OCI-LY7 (cell line): ENCODE measurements around the gene UBE2K. TPM values are rescaled to one million over a fixed set of nuclear protein-coding genes. Genes with fewer than 3 reads are reported as not detected.

ENCODE experiments used
- BruUV-seq: library from RNA; stranded (reverse); fragments of 400-500 nt; replicated peaks from 2 replicates; lab custom pipeline; 2021; lab: Mats Ljungman, UMichigan
- CTCF ChIA-PET: fragments of 300-600 bp; sonication (Branson Sonifier 250); formaldehyde crosslinking; loops from one replicate; lab custom pipeline; 2022; ENCODE audit warnings: antibody characterized with exemption; ENCODE audit not compliant: unreplicated experiment; lab: Charles Lee
- POLR2A ChIA-PET: fragments of 300-600 bp; sonication (Branson Sonifier 250); formaldehyde crosslinking; loops from one replicate; lab custom pipeline; 2022; ENCODE audit warnings: antibody characterized with exemption; lab: Charles Lee
- DNase-seq: peaks from one replicate; pipeline ENCODE4 v3.0.0-alpha.2; 2015; ENCODE audit warnings: low spot score
- H2AFZ ChIP-seq: fragments of 200-600 bp; sonication (generic), shearing (Covaris generic); 2 replicates; pipeline ENCODE4 v1.6.1; 2014; ENCODE audit warnings: mild to moderate bottlenecking, antibody characterized with exemption, low read length, moderate library complexity
- H3K27ac ChIP-seq: fragments of 200-600 bp; sonication (generic); 2 replicates; pipeline ENCODE4 v1.5.1; 2014; ENCODE audit warnings: mixed run types, low read depth, mild to moderate bottlenecking, moderate library complexity, low read length, inconsistent platforms; ENCODE audit not compliant: poor library complexity, severe bottlenecking
- H3K36me3 ChIP-seq: fragments of 200-600 bp; sonication (generic); 2 replicates; pipeline ENCODE4 v1.6.1; 2014; ENCODE audit warnings: mild to moderate bottlenecking, antibody characterized with exemption, low read length, moderate library complexity, mixed read lengths; ENCODE audit not compliant: insufficient read depth
- H3K4me1 ChIP-seq: fragments of 200-600 bp; sonication (generic); 2 replicates; pipeline ENCODE4 v1.5.1; 2014; ENCODE audit warnings: mild to moderate bottlenecking, low read length; ENCODE audit not compliant: insufficient read depth, poor library complexity, severe bottlenecking
- H3K4me2 ChIP-seq: fragments of 200-600 bp; sonication (generic); 2 replicates; pipeline ENCODE4 v1.6.1; 2014; ENCODE audit warnings: mild to moderate bottlenecking, low read length
- H3K4me3 ChIP-seq: fragments of 200-600 bp; sonication (generic); 2 replicates; pipeline ENCODE4 v1.5.1; 2014; ENCODE audit warnings: mild to moderate bottlenecking, low read depth, low read length; ENCODE audit not compliant: poor library complexity, severe bottlenecking
- H3K79me2 ChIP-seq: fragments of 200-600 bp; sonication (generic); 2 replicates; pipeline ENCODE4 v1.6.1; 2016; ENCODE audit warnings: low read depth, mild to moderate bottlenecking, low read length, moderate library complexity, mixed read lengths; ENCODE audit not compliant: insufficient read depth
- H3K9me2 ChIP-seq: fragments of 200-600 bp; sonication (generic); 2 replicates; pipeline ENCODE4 v1.6.1; 2016; ENCODE audit warnings: mild to moderate bottlenecking, low read length, mixed read lengths; ENCODE audit not compliant: insufficient read depth
- H3K9me3 ChIP-seq: fragments of 200-600 bp; sonication (generic); 2 replicates; pipeline ENCODE4 v1.6.1; 2014; ENCODE audit warnings: mild to moderate bottlenecking, mixed run types, low read length, mixed read lengths
- H4K20me1 ChIP-seq: fragments of 200-600 bp; sonication (generic); 2 replicates; pipeline ENCODE4 v1.6.1; 2014; ENCODE audit warnings: mild to moderate bottlenecking, antibody characterized with exemption, low read length, moderate library complexity, mixed read lengths; ENCODE audit not compliant: insufficient read depth
- CTCF ChIP-seq: fragments of 200-600 bp; sonication (generic); conservative IDR thresholded peaks from 2 replicates; pipeline ENCODE4 v1.5.1; 2014; ENCODE audit warnings: mild to moderate bottlenecking, antibody characterized with exemption, low read length, moderate library complexity, mixed read lengths
- EZH2phosphoT487 ChIP-seq: fragments of 200-600 bp; sonication (generic); IDR thresholded peaks from 2 replicates; pipeline ENCODE4 v1.6.1; 2018; ENCODE audit warnings: low read depth, borderline replicate concordance, mild to moderate bottlenecking, mixed run types, antibody characterized with exemption, low read length, moderate library complexity, mixed read lengths
- intact Hi-C: fragments of 100-400 bp; cut with micrococcal nuclease; formaldehyde crosslinking; loops from one replicate; pipeline ENCODE4 v1.10.0; 2022; ENCODE audit not compliant: unreplicated experiment
- total RNA-seq, 2 experiments: library from RNA; depleted of rRNA in 1 of 2; stranded (reverse); fragments of >200 nt in 1 of 2; shearing (Covaris generic) in 1 of 2; gene quantifications; 2 replicates each; pipeline ENCODE4 v1.2.3, GENCODE V29; 2014 to 2022

The UBE2K gene
- total RNA-seq, 2 experiments from 2014 or later: 20.8 to 88.0 TPM

GRCh38 chr4:39814403-39815185 is 116.7 kb downstream of the UBE2K start:
- H3K4me1 ChIP-seq: no peaks in the 10 kb centered on the region
- H3K79me2 ChIP-seq: no peaks in the 10 kb centered on the region
- H4K20me1 ChIP-seq: no peaks in the 10 kb centered on the region
- no peaks in the 10 kb centered on the region for H3K36me3 ChIP-seq
- ChIA-PET CTCF (no interaction called here), POLR2A (no interaction called here)
- TF ChIP-seq EZH2phosphoT487: no peak
- no peak for TF ChIP-seq CTCF
- intact Hi-C loops: loop anchor here (2.0 kb wide), 1 partner anchor 162 kb away; the partner anchor contains the start of gene PDS5A
- H3K9me3 ChIP-seq: peaks cover 8% of the 10 kb centered on the region
- no TSS peak for BruUV-seq
- no peak overlapping the region for H3K4me3 ChIP-seq
- H3K9me2 ChIP-seq: no peaks in the 10 kb centered on the region
- H3K27ac ChIP-seq: no peak overlapping the region
- H2AFZ ChIP-seq: no peak overlapping the region
- peak; percentile 16 for DNase-seq
- H3K4me2 ChIP-seq: no peak overlapping the region

GRCh38 chr4:39818646-39819045 is 120.7 kb downstream of the UBE2K start:
- Histone ChIP-seq H3K9me3 (peaks cover 8% of the 10 kb centered on the region), H2AFZ (no peak overlapping the region), H3K4me1 (no peaks in the 10 kb centered on the region), H3K79me2 (no peaks in the 10 kb centered on the region), H3K36me3 (peaks cover 16% of the 10 kb centered on the region), H3K4me2 (no peak overlapping the region), H3K9me2 (no peaks in the 10 kb centered on the region), H3K27ac (no peak overlapping the region), H4K20me1 (no peaks in the 10 kb centered on the region), H3K4me3 (no peak overlapping the region)
- BruUV-seq: no TSS peak
- ChIA-PET POLR2A (interaction anchor here (0.7 to 1.1 kb wide), 2 partner anchors 10 to 11 kb away, joined by 3 read pairs; no protein-coding TSS in a partner anchor), CTCF (no interaction called here)
- intact Hi-C loops: no loop called here
- no peak for TF ChIP-seq EZH2phosphoT487
- no peak for DNase-seq

- H3K4me2 ChIP-seq: no peak overlapping the region
- intact Hi-C loops: no loop called here
- no peak for DNase-seq
- H3K9me2 ChIP-seq: no peaks in the 10 kb centered on the region
- no peaks in the 10 kb centered on the region for H3K9me3 ChIP-seq
- POLR2A ChIA-PET: interaction anchor here (0.6 kb wide), 1 partner anchor 22 kb away, joined by 3 read pairs; no protein-coding TSS in a partner anchor
- no peaks in the 10 kb centered on the region for H4K20me1 ChIP-seq
- no TSS peak for BruUV-seq
- CTCF ChIA-PET: no interaction called here
- no peaks in the 10 kb centered on the region for H3K4me1 ChIP-seq
- H3K79me2 ChIP-seq: no peaks in the 10 kb centered on the region
- TF ChIP-seq EZH2phosphoT487 (no peak), CTCF (no peak)
- H3K36me3 ChIP-seq: peaks cover 31% of the 10 kb centered on the region
- H2AFZ ChIP-seq: no peak overlapping the region
- H3K4me3 ChIP-seq: no peak overlapping the region
- no peak overlapping the region for H3K27ac ChIP-seq
These were observed 122.2 kb downstream of the UBE2K start for GRCh38 chr4:39820186-39820585.
